Muscle layer of duodenum (tissue), 2 donors: ENCODE results near the gene SALL4.
A peak's percentile ranks its signal among the peaks of the same experiment; 100 is the strongest.

Source experiments
- H3K27ac ChIP-seq: one replicate; pipeline ENCODE4 v1.7.0; 2013; ENCODE audit warnings: mild to moderate bottlenecking, low read length
- H3K27me3 ChIP-seq: one replicate; pipeline ENCODE4 v1.7.0; 2013; ENCODE audit warnings: low read depth, mild to moderate bottlenecking, control low read depth, low read length
- H3K36me3 ChIP-seq, 2 donors: one replicate each; pipeline ENCODE4 v1.7.0; 2013; ENCODE audit warnings: low read length in 2 of 2, control low read depth in 1 of 2, mild to moderate bottlenecking in 1 of 2; ENCODE audit not compliant: insufficient read depth in 2 of 2, control insufficient read depth in 1 of 2
- H3K4me1 ChIP-seq, 2 donors: one replicate each; pipeline ENCODE4 v1.7.0; 2013; ENCODE audit warnings: low read length in 2 of 2, mild to moderate bottlenecking in 2 of 2, control low read depth in 1 of 2, moderate library complexity in 1 of 2; ENCODE audit not compliant: insufficient read depth in 2 of 2, control insufficient read depth in 1 of 2
- H3K4me3 ChIP-seq, 2 donors: one replicate each; pipeline ENCODE4 v1.7.0; 2013; ENCODE audit warnings: low read length in 2 of 2, low read depth in 1 of 2, mild to moderate bottlenecking in 1 of 2
- H3K9me3 ChIP-seq, 2 donors: one replicate each; pipeline ENCODE4 v1.7.0; 2013; ENCODE audit warnings: low read length in 2 of 2, control low read depth in 1 of 2, mild to moderate bottlenecking in 1 of 2; ENCODE audit not compliant: control insufficient read depth in 1 of 2
- donor health status: healthy.

The SALL4 gene

GRCh38 chr20:51733070-51733469 lies 69.3 kb downstream of the SALL4 start:
- Histone ChIP-seq H3K9me3 (no peaks in the 10 kb centered on the region), H3K4me3 (no peak overlapping the region), H3K36me3 (no peaks in the 10 kb centered on the region), H3K27ac (peak overlapping the region; percentile 72), H3K4me1 (peaks cover 0 to 14% of the 10 kb centered on the region in 2 donors), H3K27me3 (no peaks in the 10 kb centered on the region)
